ENCODE data around the gene ADCY9.
A peak's percentile ranks its signal among the peaks of the same experiment; 100 is the strongest.
"Not testable (repeated sequence)": the region's sequence is repeated elsewhere in the genome, so short reads cannot be mapped to it uniquely, and the experiment has no call there.

ADCY9 gene

GRCh38 chr16:4067262-4068001, 48.8 kb downstream of the ADCY9 start:
- DNase-seq (ENCODE audit: low spot score), result no peak

- no peak for DNase-seq (ENCODE audit: low spot score)
Observed at GRCh38 chr16:4064950-4065352, 51.3 kb downstream of the ADCY9 start.

- no peak for DNase-seq (ENCODE audit: low spot score)
Observed at GRCh38 chr16:4062212-4062802, 53.9 kb downstream of the ADCY9 start.

- no peak for DNase-seq (ENCODE audit: low spot score)
Observed at GRCh38 chr16:4060823-4061222, 55.4 kb downstream of the ADCY9 start.

- no peak for DNase-seq (ENCODE audit: low spot score)
Observed at GRCh38 chr16:4060009-4060408, 56.2 kb downstream of the ADCY9 start.

- DNase-seq (ENCODE audit: low spot score), result peak; percentile 52
Observed at GRCh38 chr16:4058386-4058785, 57.9 kb downstream of the ADCY9 start.

GRCh38 chr16:4057439-4057877, 58.8 kb downstream of the ADCY9 start:
- no peak for DNase-seq (ENCODE audit: low spot score)

- DNase-seq (ENCODE audit: low spot score), result no peak
Observed at GRCh38 chr16:4056161-4057105, 59.8 kb downstream of the ADCY9 start.

GRCh38 chr16:4055748-4056147, 60.5 kb downstream of the ADCY9 start:
- no peak for DNase-seq (ENCODE audit: low spot score)

GRCh38 chr16:4053301-4053845, 62.9 kb downstream of the ADCY9 start:
- no peak for DNase-seq (ENCODE audit: low spot score)

GRCh38 chr16:4052801-4053293, 63.4 kb downstream of the ADCY9 start:
- DNase-seq (ENCODE audit: low spot score), result no peak

- no peak for DNase-seq (ENCODE audit: low spot score)
Observed at GRCh38 chr16:4052096-4052495, 64.1 kb downstream of the ADCY9 start.

- no peak for DNase-seq (ENCODE audit: low spot score)
Observed at GRCh38 chr16:4051591-4051990, 64.7 kb downstream of the ADCY9 start.

- no peak for DNase-seq (ENCODE audit: low spot score)
Observed at GRCh38 chr16:4049031-4049430, 67.2 kb downstream of the ADCY9 start.

GRCh38 chr16:4048481-4048880, 67.8 kb downstream of the ADCY9 start:
- no peak for DNase-seq (ENCODE audit: low spot score)

- no peak for DNase-seq (ENCODE audit: low spot score)
Observed at GRCh38 chr16:4046221-4046620, 70.0 kb downstream of the ADCY9 start.

- DNase-seq (ENCODE audit: low spot score), result not testable (repeated sequence)
Observed at GRCh38 chr16:4045561-4045960, 70.7 kb downstream of the ADCY9 start.

GRCh38 chr16:4042581-4042980, 73.7 kb downstream of the ADCY9 start:
- DNase-seq (ENCODE audit: low spot score), result no peak

GRCh38 chr16:4038448-4038847, 77.8 kb downstream of the ADCY9 start:
- DNase-seq (ENCODE audit: low spot score), result no peak

- not testable (repeated sequence) for DNase-seq (ENCODE audit: low spot score)
Observed at GRCh38 chr16:4036952-4037351, 79.3 kb downstream of the ADCY9 start.

- DNase-seq (ENCODE audit: low spot score), result no peak
Observed at GRCh38 chr16:4034963-4035362, 81.3 kb downstream of the ADCY9 start.

GRCh38 chr16:4033951-4034350, 82.3 kb downstream of the ADCY9 start:
- DNase-seq (ENCODE audit: low spot score), result no peak

Measured in iPS-NIHi11 (cell line).